ENCODE measurements around the gene TBC1D9B.
"Not testable (repeated sequence)": the region's sequence is repeated elsewhere in the genome, so short reads cannot be mapped to it uniquely, and the experiment has no call there.

Gene TBC1D9B

DNA sequence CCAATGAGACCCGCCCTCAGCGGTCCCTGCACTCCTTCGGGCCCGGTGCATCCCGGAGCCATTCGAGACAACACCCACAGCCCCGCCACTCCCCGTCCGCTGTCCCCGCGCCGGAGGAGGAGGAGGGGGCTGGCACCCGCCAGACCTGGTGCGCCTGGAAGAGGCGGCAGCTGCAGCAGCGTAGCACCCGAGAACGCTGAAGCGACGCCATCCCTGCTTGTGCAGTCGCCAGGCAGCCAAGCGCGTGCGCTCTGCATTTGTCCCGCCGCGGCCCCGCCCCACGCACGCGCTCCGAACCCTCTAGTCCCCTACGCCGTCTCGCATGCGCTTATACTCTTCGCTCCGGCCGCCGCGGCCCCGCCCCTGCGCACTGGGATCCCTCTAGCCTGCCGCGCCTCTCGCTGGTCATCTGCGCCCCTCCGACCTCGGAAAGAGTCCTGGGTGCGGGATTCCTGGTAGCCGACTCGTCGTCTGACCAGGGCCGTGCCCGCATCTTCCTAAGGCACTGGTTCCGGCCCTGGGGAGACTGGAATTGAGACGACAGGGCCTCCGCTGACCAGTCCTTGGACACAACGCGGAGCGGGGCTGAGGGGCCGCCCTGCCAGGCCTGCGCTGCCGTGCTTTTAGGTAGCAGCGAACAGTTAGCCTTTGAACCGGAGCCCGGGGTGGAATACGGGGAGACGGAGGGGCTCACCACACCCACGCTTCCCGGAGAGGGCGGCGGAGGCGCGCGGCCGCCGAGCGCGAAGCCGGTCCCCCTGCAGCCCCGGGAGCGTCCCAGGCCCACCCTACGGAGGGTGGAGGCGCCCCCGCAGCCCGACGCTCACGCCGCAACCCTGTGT lies 48.9 kb downstream of the TBC1D9B start, which contains the start of gene MRNIP:
MRNIP (minus strand) TSS at position 232 of the 842 bp plus-strand sequence; CDS start at position 211, 21 bp downstream.
- DNase-seq: peak; percentile 95
- in situ Hi-C loops (cut with MboI; ENCODE audit: low pct_unique_long_range_greater_than_20kb, low sequenced_read_pairs): no loop called here

DNA sequence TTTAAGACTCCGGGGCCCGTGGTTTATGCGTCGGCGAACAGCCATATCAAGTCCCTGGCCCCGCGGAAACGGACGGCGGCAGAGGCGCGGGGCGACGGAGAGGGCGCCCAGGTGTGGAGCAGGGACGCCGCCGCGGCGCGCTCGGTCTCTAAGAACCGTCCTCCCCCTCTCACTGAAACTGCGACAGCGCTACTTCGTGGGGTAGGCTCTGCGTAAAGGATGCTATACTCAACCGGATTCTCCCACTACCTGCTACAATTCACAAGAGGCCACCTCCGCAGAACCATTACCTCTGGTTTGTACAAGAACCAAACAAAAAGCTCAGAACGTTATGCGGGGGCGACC lies 49.5 kb downstream of the TBC1D9B start:
- in situ Hi-C loops (cut with MboI; ENCODE audit: low pct_unique_long_range_greater_than_20kb, low sequenced_read_pairs): no loop called here
- no peak for DNase-seq

- in situ Hi-C loops (cut with MboI; ENCODE audit: low pct_unique_long_range_greater_than_20kb, low sequenced_read_pairs): no loop called here
- DNase-seq: no peak
These were observed 53.3 kb downstream of the TBC1D9B start for GRCh38 chr5:179854356-179854755.

GRCh38 chr5:179852993-179853547 lies 54.6 kb downstream of the TBC1D9B start:
- no peak for DNase-seq
- in situ Hi-C loops (cut with MboI; ENCODE audit: low pct_unique_long_range_greater_than_20kb, low sequenced_read_pairs): no loop called here

GRCh38 chr5:179841621-179842020 lies 66.1 kb downstream of the TBC1D9B start:
- DNase-seq: no peak
- in situ Hi-C loops (cut with MboI; ENCODE audit: low pct_unique_long_range_greater_than_20kb, low sequenced_read_pairs): no loop called here

DNA sequence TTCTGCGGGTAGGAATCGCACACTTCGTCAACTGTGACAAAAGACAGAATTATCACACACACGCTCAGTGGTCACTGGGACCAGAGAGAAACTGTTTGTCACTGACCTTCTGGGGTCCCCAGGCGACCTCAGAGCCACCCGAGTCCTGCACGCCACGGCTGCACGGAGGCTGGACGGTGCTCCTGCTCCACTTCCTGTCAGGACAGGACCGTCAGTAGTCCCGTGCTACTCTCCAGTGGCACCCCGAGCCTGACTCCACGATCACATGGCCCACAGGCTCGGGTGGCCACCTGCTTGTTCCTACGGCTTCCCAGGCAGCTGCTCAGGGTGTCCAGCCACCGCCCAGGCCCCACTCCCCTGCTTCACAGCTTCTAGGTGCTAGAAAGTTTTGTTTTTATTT lies 66.9 kb downstream of the TBC1D9B start:
- in situ Hi-C loops (cut with MboI; ENCODE audit: low pct_unique_long_range_greater_than_20kb, low sequenced_read_pairs): no loop called here
- DNase-seq: no peak

- in situ Hi-C loops (cut with MboI; ENCODE audit: low pct_unique_long_range_greater_than_20kb, low sequenced_read_pairs): no loop called here
- no peak for DNase-seq
These were observed 67.4 kb downstream of the TBC1D9B start for GRCh38 chr5:179840321-179840720.

DNA sequence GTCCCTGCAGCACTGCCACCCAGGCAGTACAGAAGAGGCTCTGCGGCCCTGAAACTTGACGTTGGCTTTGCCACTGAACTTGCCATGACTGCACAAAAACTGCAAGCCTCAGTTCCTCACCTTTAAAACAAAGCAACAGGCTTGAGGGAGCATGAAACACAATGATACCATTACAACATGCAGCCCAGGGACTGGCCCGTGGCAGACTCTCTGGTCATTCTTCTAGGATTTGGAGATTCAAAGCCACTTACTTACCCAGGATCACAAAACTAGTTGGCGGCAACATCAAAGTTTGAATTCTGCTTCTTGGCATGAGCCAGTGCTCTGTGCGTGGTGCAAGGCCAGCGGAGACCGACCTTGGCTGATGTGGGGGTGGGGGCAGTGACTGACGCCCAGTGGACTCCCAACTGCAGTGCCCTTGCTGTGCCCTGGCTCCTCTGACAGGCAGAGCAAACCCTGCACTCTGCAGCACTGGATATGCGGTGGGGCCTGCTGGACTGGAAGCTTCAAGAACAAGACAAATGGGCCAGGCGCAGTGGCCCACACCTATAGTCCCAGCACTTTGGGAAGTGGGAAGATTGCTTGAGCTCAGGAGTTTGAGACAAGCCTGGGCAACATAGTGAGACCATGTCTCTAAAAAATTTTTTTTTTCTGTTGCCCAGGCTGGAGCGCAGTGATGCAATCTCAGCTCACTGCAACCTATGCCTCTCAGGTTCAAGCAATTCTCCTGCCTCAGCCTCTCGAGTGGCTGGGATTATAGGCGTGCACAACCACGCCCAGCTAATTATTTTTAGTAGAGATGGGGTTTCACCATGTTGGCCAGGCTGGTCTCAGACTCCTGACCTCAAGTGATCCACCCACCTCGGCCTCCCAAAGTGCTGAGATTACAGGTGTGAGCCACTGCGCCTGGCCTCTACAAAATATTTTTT lies 68.1 kb downstream of the TBC1D9B start:
- in situ Hi-C loops (cut with MboI; ENCODE audit: low pct_unique_long_range_greater_than_20kb, low sequenced_read_pairs): no loop called here
- DNase-seq: no peak

DNA sequence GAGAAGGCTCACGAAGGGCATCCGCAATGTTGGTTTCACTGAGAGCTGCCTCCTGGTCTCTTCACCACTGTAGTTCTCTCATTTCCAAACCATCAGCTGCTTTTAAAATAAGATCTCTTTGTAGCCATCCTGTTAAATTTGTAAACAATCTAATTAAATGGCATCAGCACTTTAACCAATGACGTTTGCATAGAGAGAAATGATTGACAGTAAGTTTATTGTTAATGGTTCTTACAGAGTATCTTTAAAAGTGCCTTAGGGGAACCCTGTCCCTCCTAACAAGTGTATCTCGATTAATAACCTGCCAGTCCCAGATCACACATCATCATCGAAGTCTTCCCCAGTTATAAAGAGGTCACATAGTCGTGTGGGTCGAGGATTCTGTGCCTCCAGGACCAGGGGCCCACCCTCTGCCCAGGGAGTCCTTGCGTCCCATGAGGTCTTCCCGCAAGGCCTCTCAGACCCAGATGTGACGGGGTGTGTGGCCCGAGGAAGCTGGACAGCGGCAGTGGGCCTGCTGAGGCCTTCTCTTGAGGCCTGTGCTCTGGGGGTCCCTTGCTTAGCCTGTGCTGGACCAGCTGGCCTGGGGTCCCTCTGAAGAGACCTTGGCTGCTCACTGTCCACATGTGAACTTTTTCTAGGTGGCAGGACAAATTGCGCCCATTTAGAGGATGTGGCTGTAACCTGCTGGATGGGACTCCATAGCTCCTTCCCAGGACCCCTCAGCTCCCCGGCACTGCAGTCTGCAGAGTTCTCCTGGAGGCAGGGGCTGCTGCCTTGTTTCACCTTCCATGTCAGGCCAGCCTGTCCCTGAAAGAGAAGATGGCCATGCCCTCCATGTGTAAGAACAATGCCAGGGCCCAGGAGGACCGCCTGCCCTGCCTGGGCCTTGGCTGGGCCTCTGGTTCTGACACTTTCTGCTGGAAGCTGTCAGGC lies 70.4 kb downstream of the TBC1D9B start:
- no peak for DNase-seq
- in situ Hi-C loops (cut with MboI; ENCODE audit: low pct_unique_long_range_greater_than_20kb, low sequenced_read_pairs): no loop called here

DNA sequence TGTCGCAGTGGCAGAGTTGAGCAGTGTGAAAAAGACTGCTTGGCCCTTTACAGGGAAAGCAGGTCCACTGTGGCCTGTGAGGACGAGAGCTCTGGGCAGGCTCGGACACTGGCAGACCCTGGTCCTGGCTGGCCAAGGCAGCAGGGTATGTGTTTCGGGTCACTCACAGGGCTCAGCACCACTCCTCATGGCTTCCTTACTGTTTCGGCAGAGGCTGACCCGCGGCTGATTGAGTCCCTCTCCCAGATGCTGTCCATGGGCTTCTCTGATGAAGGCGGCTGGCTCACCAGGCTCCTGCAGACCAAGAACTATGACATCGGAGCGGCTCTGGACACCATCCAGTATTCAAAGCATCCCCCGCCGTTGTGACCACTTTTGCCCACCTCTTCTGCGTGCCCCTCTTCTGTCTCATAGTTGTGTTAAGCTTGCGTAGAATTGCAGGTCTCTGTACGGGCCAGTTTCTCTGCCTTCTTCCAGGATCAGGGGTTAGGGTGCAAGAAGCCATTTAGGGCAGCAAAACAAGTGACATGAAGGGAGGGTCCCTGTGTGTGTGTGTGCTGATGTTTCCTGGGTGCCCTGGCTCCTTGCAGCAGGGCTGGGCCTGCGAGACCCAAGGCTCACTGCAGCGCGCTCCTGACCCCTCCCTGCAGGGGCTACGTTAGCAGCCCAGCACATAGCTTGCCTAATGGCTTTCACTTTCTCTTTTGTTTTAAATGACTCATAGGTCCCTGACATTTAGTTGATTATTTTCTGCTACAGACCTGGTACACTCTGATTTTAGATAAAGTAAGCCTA lies 71.3 kb downstream of the TBC1D9B start:
- in situ Hi-C loops (cut with MboI; ENCODE audit: low pct_unique_long_range_greater_than_20kb, low sequenced_read_pairs): no loop called here
- no peak for DNase-seq

GRCh38 chr5:179834871-179835270 lies 72.8 kb downstream of the TBC1D9B start:
- DNase-seq; in situ Hi-C loops (cut with MboI; ENCODE audit: low pct_unique_long_range_greater_than_20kb, low sequenced_read_pairs): not testable (repeated sequence)

GRCh38 chr5:179834120-179834519 lies 73.6 kb downstream of the TBC1D9B start:
- in situ Hi-C loops (cut with MboI; ENCODE audit: low pct_unique_long_range_greater_than_20kb, low sequenced_read_pairs): no loop called here
- DNase-seq: no peak

DNA sequence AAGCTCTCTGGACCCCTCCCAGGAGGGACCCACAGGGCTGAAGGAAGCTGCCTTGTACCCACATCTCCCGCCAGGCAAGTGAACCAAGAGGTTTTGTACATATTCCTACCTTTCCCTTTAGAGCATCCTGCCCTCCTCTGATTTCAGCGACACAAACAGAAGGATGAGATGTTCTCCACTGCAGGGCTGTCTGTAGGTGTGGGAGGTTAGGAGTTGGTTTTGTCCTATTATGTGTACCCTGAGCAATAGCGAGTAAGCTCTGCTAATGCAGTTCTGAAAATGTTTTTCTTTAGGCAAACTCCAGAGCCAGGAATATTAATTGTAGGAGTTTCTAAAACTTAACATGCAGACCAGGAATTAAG lies 74.0 kb downstream of the TBC1D9B start:
- in situ Hi-C loops (cut with MboI; ENCODE audit: low pct_unique_long_range_greater_than_20kb, low sequenced_read_pairs): no loop called here
- no peak for DNase-seq

DNA sequence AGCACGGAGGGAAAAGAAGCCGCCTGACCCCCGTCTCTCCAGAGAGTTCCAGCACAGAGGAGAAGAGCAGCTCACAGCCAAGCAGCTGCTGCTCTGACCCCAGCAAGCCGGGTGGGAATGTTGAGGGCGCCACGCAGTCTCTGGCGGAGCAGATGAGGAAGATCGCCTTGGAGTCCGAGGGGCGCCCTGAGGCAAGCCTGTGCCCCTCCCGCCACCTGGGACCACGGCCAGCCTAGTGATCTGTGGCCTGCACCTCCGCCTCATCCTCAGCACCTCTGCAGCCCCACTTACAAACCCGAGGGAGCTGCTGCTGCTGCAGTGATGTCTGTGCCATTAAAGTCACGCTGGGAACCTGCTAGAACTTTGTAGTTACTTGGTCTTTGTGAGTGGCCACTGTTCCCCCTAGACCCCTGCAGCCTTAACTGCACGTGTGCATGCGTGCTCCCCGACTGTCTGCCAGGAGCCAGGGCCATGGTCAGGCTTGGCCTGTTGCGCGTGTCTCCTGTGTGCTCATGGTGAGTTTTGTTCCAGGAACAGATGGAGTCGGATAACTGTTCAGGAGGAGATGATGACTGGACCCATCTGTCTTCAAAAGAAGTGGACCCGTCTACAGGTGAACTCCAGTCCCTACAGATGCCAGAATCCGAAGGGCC lies 74.5 kb downstream of the TBC1D9B start:
- DNase-seq: no peak
- in situ Hi-C loops (cut with MboI; ENCODE audit: low pct_unique_long_range_greater_than_20kb, low sequenced_read_pairs): no loop called here

DNA sequence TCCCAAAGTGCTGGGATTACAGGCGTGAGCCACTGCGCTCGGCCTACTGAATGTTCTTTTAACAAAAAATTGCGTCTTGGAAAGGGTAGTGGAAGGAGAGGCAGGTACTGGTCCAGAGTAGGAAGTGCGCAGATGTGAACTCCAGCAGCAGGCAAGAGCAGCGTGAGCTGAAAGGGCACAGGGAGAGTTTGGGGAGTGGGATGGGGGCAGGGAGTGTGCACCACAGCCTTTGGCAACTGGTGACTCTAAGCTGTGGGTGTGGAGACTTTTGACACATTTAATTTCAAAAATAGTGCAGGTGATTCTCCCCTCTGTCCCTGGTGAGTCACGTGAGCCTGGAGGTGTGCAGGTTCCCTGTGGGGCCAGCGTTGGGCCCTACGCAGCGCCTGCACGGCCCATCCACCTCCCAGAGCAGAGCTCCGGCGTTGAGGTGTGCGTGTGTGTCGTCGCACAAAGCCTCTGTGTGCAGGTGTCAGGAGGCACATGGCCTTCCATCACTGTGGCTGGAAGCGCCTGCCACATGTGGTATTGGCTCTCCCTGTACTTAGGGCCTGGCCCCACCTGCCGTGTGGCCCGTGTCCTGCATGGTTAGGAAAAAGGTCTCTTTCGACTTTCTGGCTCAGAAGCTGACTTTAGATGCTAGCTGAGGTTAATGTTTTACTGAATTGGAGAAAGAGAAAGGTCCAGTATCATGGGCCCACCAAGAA lies 75.5 kb downstream of the TBC1D9B start:
- in situ Hi-C loops (cut with MboI; ENCODE audit: low pct_unique_long_range_greater_than_20kb, low sequenced_read_pairs): no loop called here
- DNase-seq: no peak

DNA sequence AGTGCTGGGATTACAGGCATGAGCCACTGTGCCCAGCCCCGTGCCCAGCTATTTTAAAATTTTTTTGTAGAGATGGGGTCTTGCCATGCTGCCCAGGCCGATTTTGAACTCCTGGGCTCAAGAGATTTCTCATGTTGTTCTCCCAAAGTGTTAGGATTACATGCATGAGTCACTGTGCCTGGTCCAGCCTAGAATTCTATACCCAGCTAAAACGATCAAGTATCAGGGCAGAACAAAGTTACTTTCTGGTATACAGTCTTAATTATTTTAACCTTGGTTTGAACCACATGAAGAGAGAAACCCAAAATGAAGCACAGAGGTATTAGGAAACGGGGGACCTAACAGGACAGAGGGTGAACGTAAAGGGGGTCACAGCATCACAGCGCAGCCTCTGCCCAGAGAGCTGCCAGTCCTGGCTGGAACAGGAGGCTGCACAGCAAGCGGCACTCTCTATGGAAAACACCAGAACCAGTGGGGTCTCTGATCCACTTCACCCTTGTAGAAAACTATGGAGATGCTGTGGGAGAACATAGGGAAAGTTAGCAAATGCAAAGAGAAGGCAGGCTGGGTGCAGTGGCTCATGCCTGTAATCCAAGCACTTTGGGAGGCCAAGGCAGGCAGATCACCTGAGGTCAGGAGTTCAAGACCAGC lies 76.8 kb downstream of the TBC1D9B start:
- DNase-seq: no peak
- in situ Hi-C loops (cut with MboI; ENCODE audit: low pct_unique_long_range_greater_than_20kb, low sequenced_read_pairs): no loop called here
